T-helper 1 cell treated with Interleukin-12 subunit alpha and Interleukin-12 subunit beta and Interleukin-4 antibody, amounts not matched to agents 30 ng/mL and 1 ng/mL, for 36 hours (primary cell): ENCODE data around the gene DLG1. TPM values are rescaled to one million over a fixed set of nuclear protein-coding genes. Genes with fewer than 3 reads are reported as not detected.
"Not testable (repeated sequence)": the region's sequence is repeated elsewhere in the genome, so short reads cannot be mapped to it uniquely, and the experiment has no call there.

Experiments
- intact Hi-C: fragments of 100-400 bp; cut with micrococcal nuclease; formaldehyde crosslinking; loops from one replicate; pipeline ENCODE4 v1.15.1; 2024
- total RNA-seq: library from RNA; stranded (reverse); gene quantifications from 2 replicates; pipeline ENCODE4 v1.2.3, GENCODE V29; 2022

DLG1 gene
- total RNA-seq, 1 donor from 2014 or later = 82.3 TPM

GRCh38 chr3:197292083-197292646 lies 6.2 kb downstream of the DLG1 start:
- intact Hi-C loops = loop anchor here (10.0 kb wide), 2 partner anchors 657 to 1017 kb away; partner anchors contain the start of gene NRROS

GRCh38 chr3:197289726-197290125 lies 8.7 kb downstream of the DLG1 start:
- intact Hi-C loops = loop anchor here (10.0 kb wide), 2 partner anchors 655 to 1015 kb away; partner anchors contain the start of gene NRROS

DNA sequence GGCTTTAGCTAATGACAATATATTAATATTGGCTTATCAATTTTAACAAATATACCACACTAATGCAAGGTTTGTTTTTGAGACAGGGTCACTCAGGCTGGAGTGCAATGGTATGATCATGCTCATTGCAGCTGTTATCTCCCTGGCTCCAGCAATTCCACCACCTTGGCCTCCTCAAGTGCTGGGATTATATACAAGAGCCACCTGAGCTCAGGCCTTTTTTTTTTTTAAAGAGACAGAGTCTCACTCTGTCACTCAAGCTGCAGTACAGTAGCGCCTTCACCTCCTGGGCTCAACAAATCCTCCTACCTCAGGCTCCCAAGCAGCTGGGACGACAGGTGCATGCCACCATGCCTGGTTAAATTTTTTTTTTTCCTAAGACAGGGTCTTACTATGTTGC lies 11.7 kb downstream of the DLG1 start:
- intact Hi-C loops = no loop called here

GRCh38 chr3:197285557-197285956 lies 12.9 kb downstream of the DLG1 start:
- intact Hi-C loops = no loop called here

DNA sequence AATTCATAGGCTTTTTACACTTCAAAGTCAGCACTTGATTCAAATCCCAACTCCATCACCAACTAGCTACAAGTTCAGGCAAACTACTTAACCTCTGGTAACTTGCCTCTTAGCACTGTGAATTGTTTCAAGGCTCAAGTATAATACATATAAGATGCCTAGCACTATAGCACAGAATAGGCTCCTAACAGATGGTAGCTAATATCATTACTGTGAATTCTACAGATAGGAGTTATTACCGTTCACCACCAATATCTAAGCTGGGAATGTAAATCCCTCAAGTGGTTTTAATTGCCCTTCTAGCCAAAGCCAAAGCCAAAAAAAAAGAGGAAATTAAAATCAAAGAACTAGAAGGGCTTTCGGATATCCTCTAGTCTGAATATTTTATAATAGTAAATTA lies 15.4 kb downstream of the DLG1 start:
- intact Hi-C loops = no loop called here

GRCh38 chr3:197281849-197282248 lies 16.6 kb downstream of the DLG1 start:
- intact Hi-C loops = no loop called here

GRCh38 chr3:197280156-197280555 lies 18.3 kb downstream of the DLG1 start:
- intact Hi-C loops = no loop called here

- intact Hi-C loops = no loop called here
Observed at GRCh38 chr3:197278933-197279332, 19.5 kb downstream of the DLG1 start.

- intact Hi-C loops = not testable (repeated sequence)
Observed at GRCh38 chr3:197276808-197277207, 21.6 kb downstream of the DLG1 start.

GRCh38 chr3:197270558-197271317 lies 27.7 kb downstream of the DLG1 start:
- intact Hi-C loops = no loop called here

DNA sequence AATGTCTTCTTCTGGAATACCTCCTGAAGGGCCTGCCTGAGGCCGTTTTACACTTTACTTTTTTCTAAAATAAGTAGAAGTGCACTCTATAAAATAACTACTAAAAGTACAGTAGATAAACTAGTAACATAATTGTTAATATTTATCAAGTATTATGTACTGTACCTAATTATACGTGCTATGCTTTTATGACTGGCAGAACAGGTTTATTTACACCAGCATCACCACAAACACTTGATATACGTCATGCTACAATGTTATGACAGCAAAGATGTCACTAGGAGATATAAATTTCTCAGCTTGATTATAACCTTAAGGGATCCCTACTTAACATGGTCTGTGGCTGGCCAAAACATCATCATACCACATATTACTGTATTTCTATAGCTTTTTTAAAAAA lies 29.4 kb downstream of the DLG1 start:
- intact Hi-C loops = no loop called here

- intact Hi-C loops = no loop called here
Observed at GRCh38 chr3:197268294-197268693, 30.1 kb downstream of the DLG1 start.

DNA sequence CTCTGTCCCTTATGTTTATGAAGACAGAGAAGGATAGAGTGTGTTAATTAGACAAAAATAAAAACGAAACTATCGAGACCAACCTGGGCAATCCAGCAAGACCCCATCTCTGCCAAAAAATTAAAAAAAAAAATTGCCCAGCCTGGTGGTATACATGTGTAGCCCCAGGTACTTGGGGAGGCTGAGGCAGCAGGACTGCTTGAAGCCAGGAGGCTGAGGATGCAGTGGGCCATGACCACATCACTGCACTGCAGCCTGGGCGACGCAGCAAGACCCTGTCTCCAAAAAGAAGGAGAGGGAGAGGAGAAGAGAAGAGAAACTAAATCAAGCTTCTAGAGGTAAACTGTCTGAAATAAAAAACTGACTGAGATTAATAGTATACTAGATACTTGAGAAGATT lies 32.1 kb downstream of the DLG1 start:
- intact Hi-C loops = no loop called here

GRCh38 chr3:197262709-197263108 lies 35.7 kb downstream of the DLG1 start:
- intact Hi-C loops = no loop called here

GRCh38 chr3:197261164-197261509 lies 37.3 kb downstream of the DLG1 start:
- intact Hi-C loops = no loop called here

- intact Hi-C loops = no loop called here
Observed at GRCh38 chr3:197260491-197261163, 37.8 kb downstream of the DLG1 start.

GRCh38 chr3:197259096-197259495 lies 39.3 kb downstream of the DLG1 start:
- intact Hi-C loops = no loop called here

GRCh38 chr3:197258168-197258755 lies 40.1 kb downstream of the DLG1 start:
- intact Hi-C loops = no loop called here

DNA sequence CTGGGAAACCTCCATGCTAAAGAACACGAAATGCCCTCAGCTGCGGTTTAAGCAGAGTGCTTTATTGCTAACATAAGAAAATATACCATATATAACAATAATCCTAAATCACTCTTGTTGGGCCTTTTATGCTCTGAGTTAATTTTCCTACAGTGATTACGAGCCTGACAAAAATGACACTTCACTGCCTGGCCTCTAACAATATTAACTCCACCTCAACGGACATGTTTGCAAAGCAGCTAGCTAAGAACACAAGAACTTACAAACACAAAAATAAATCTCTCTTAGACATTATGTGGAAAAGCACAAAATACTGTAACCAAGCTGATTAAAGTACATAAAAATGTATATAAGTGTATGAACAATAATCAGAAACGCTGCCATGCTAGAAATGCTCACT lies 40.7 kb downstream of the DLG1 start:
- intact Hi-C loops = loop anchor here (1.0 to 2.0 kb wide), 5 partner anchors 33 to 253 kb away; partner anchors contain the start of gene DLG1

DNA sequence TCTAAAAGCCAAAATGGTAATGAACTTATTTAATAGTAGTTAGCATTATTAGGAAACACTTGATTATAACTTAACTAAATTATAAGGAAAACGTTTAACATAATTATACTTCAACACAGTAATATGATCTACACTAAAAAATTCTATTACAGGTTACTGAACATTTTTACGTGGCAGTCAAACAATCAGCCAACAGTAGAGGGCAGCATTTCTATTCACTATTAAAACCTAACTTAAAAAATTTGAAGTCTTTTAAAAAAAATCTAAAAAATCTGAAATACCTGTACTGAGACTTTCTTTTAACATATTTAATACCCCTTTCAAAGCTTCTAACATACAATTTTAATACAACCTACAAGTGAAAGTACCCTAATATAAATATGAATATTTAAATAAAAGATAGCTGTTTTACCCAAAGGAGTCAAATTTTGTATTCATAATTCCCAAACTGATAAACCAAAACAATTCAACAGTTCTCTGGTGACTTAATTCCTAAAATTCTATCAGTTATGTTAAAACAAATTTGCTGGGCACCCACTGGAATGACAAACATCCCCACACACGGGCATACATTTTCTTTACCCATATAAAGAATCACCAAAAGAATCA lies 41.5 kb downstream of the DLG1 start:
- intact Hi-C loops = loop anchor here (1.0 to 2.0 kb wide), 5 partner anchors 32 to 253 kb away; partner anchors contain the start of gene DLG1

- intact Hi-C loops = loop anchor here (2.0 kb wide), 2 partner anchors 31 to 43 kb away; partner anchors contain the start of gene DLG1
Observed at GRCh38 chr3:197256104-197256503, 42.3 kb downstream of the DLG1 start.
